ENCODE data around the gene SAMD11. TPM values are rescaled to one million over a fixed set of nuclear protein-coding genes. Genes with fewer than 3 reads are reported as not detected.
A peak's percentile ranks its signal among the peaks of the same experiment; 100 is the strongest.

Gene SAMD11
- total RNA-seq, 1 donor from 2014 or later = 46.2 TPM

GRCh38 chr1:973459-974292 is 50.0 kb downstream of the SAMD11 start:
- H3K27me3 Mint-ChIP-seq (ENCODE audit: unreplicated experiment) = peaks cover 16% of the 10 kb centered on the region
- peaks cover 6% of the 10 kb centered on the region for H3K9me3 Mint-ChIP-seq (ENCODE audit: unreplicated experiment)
- H3K4me1 Mint-ChIP-seq (ENCODE audit: low read depth, unreplicated experiment) = peaks cover 2% of the 10 kb centered on the region
- TF ChIP-seq CTCF (IDR thresholded peaks at IDR 0.05; ENCODE audit: partially characterized antibody, unreplicated experiment) = no peak
- H3K4me3 Mint-ChIP-seq (ENCODE audit: unreplicated experiment) = no peak overlapping the region
- H3K36me3 Mint-ChIP-seq (ENCODE audit: unreplicated experiment) = no peaks in the 10 kb centered on the region
- DNase-seq = no peak
- no peak overlapping the region for H3K27ac Mint-ChIP-seq (ENCODE audit: unreplicated experiment)

- TF ChIP-seq CTCF (IDR thresholded peaks at IDR 0.05; ENCODE audit: partially characterized antibody, unreplicated experiment) = no peak
- Mint-ChIP-seq H3K4me1 (ENCODE audit: low read depth, unreplicated experiment) (no peaks in the 10 kb centered on the region), H3K36me3 (ENCODE audit: unreplicated experiment) (no peaks in the 10 kb centered on the region), H3K9me3 (ENCODE audit: unreplicated experiment) (peaks cover 6% of the 10 kb centered on the region), H3K27me3 (ENCODE audit: unreplicated experiment) (peaks cover 10% of the 10 kb centered on the region), H3K4me3 (ENCODE audit: unreplicated experiment) (no peak overlapping the region), H3K27ac (ENCODE audit: unreplicated experiment) (no peak overlapping the region)
- DNase-seq = no peak
Observed at GRCh38 chr1:974293-974640, 50.5 kb downstream of the SAMD11 start.

GRCh38 chr1:974687-975328 is 51.1 kb downstream of the SAMD11 start:
- Mint-ChIP-seq H3K27me3 (ENCODE audit: unreplicated experiment) (peaks cover 9% of the 10 kb centered on the region), H3K4me1 (ENCODE audit: low read depth, unreplicated experiment) (no peaks in the 10 kb centered on the region), H3K9me3 (ENCODE audit: unreplicated experiment) (peaks cover 3% of the 10 kb centered on the region), H3K36me3 (ENCODE audit: unreplicated experiment) (no peaks in the 10 kb centered on the region), H3K27ac (ENCODE audit: unreplicated experiment) (no peak overlapping the region), H3K4me3 (ENCODE audit: unreplicated experiment) (no peak overlapping the region)
- DNase-seq = no peak
- TF ChIP-seq CTCF (IDR thresholded peaks at IDR 0.05; ENCODE audit: partially characterized antibody, unreplicated experiment) = no peak

- DNase-seq = no peak
- H3K36me3 Mint-ChIP-seq (ENCODE audit: unreplicated experiment) = no peaks in the 10 kb centered on the region
- H3K9me3 Mint-ChIP-seq (ENCODE audit: unreplicated experiment) = peaks cover 3% of the 10 kb centered on the region
- no peak for TF ChIP-seq CTCF (IDR thresholded peaks at IDR 0.05; ENCODE audit: partially characterized antibody, unreplicated experiment)
- peaks cover 11% of the 10 kb centered on the region for H3K27me3 Mint-ChIP-seq (ENCODE audit: unreplicated experiment)
- H3K4me3 Mint-ChIP-seq (ENCODE audit: unreplicated experiment) = peak overlapping the region; percentile 19
- no peaks in the 10 kb centered on the region for H3K4me1 Mint-ChIP-seq (ENCODE audit: low read depth, unreplicated experiment)
- H3K27ac Mint-ChIP-seq (ENCODE audit: unreplicated experiment) = no peak overlapping the region
Observed at GRCh38 chr1:975365-975764, 51.6 kb downstream of the SAMD11 start.
